Adipocyte (in vitro differentiated cells): ENCODE data around the gene SORCS2.
A peak's percentile ranks its signal among the peaks of the same experiment; 100 is the strongest.

Experiments used
- DNase-seq: peaks from one replicate; pipeline ENCODE4 v3.0.0-alpha.2; 2015; ENCODE audit warnings: low read depth
- H3K27me3 ChIP-seq: replicated peaks from 2 replicates; pipeline ENCODE4 v1.7.0; 2013; ENCODE audit warnings: mild to moderate bottlenecking, low read length, moderate library complexity; ENCODE audit not compliant: control insufficient read depth, insufficient read depth
- H3K36me3 ChIP-seq: 2 replicates; pipeline ENCODE4 v1.7.0; 2013; ENCODE audit warnings: low read length, mild to moderate bottlenecking, moderate library complexity; ENCODE audit not compliant: control insufficient read depth, insufficient read depth, severe bottlenecking
- H3K4me1 ChIP-seq: 2 replicates; pipeline ENCODE4 v1.7.0; 2013; ENCODE audit warnings: mild to moderate bottlenecking, low read length, moderate library complexity; ENCODE audit not compliant: control insufficient read depth, insufficient read depth
- H3K4me3 ChIP-seq: 2 replicates; pipeline ENCODE4 v1.7.0; 2013; ENCODE audit warnings: mild to moderate bottlenecking, low read length, moderate library complexity
- H3K9ac ChIP-seq: 2 replicates; pipeline ENCODE4 v1.7.0; 2013; ENCODE audit warnings: mild to moderate bottlenecking, low read length, moderate library complexity
- H3K9me3 ChIP-seq: 2 replicates; pipeline ENCODE4 v1.7.0; 2013; ENCODE audit warnings: mild to moderate bottlenecking, low read length, moderate library complexity; ENCODE audit not compliant: control insufficient read depth

The SORCS2 gene

DNA sequence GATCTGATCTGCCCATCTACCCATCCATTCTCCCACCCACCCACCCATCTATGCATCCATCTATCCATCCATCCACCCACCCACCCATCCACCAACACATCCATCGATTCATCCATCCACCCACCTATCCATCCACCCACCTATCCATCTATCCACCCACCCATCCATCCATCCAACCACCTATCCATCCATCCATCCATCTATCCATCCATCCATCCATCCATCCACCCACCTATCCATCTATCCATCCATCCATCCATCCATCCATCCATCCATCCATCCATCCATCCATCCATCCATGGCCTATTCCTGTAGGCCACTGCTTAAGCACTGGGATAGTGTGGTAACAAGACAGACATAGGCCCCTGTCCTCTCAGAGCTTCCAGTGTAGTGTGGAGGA, 69.8 kb downstream of the SORCS2 start:
- H3K4me1 ChIP-seq = peaks cover 21% of the 10 kb centered on the region
- H3K4me3 ChIP-seq = no peak overlapping the region
- DNase-seq = no peak
- no peaks in the 10 kb centered on the region for H3K36me3 ChIP-seq
- peaks cover 24% of the 10 kb centered on the region for H3K27me3 ChIP-seq
- no peak overlapping the region for H3K9ac ChIP-seq
- no peaks in the 10 kb centered on the region for H3K9me3 ChIP-seq

DNA sequence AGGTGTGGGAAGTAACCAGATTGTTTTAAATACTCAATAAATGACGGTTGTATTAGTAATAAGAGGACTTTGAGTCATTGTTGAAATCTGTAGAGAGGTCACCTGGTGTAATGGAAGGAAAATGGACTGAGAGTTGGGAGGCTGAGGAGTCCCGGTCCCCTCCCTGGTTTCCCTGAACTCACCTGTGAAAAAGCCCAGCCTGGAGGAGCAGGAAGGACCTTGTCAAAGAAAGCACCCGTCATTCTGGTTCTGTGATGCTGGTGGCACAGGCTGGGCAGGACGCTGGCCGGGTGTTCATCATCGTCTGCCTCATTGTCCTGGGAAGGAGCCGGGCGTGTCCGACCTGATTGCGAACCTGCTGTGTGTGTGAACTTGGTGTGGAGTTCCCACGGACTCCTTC, 70.8 kb downstream of the SORCS2 start:
- peaks cover 18% of the 10 kb centered on the region for H3K27me3 ChIP-seq
- no peak overlapping the region for H3K9ac ChIP-seq
- H3K36me3 ChIP-seq = no peaks in the 10 kb centered on the region
- no peaks in the 10 kb centered on the region for H3K9me3 ChIP-seq
- no peak overlapping the region for H3K4me3 ChIP-seq
- H3K4me1 ChIP-seq = peaks cover 21% of the 10 kb centered on the region
- no peak for DNase-seq

DNA sequence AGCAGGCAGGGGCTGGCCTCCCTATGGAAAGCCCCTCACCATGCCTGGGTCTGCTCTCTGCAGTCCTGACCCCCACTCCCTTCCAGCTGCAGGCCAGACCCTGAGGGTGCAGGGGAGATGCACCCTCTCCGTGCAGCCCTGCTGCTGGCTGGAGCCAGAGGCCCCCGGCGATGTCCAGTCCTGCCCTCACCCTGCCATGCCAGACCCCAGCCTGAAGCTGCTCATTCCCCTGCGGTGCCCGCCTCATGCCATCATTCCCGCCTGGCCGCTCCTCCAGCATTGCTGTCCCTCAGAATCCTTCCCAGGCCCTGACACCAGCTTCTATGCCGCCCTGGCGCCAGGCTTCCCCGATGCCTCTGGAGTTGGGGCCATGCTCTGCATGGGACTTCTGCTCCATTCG, 72.4 kb downstream of the SORCS2 start:
- peaks cover 16% of the 10 kb centered on the region for H3K27me3 ChIP-seq
- no peaks in the 10 kb centered on the region for H3K36me3 ChIP-seq
- no peaks in the 10 kb centered on the region for H3K9me3 ChIP-seq
- peaks cover 21% of the 10 kb centered on the region for H3K4me1 ChIP-seq
- DNase-seq = no peak
- no peak overlapping the region for H3K4me3 ChIP-seq
- H3K9ac ChIP-seq = no peak overlapping the region

DNA sequence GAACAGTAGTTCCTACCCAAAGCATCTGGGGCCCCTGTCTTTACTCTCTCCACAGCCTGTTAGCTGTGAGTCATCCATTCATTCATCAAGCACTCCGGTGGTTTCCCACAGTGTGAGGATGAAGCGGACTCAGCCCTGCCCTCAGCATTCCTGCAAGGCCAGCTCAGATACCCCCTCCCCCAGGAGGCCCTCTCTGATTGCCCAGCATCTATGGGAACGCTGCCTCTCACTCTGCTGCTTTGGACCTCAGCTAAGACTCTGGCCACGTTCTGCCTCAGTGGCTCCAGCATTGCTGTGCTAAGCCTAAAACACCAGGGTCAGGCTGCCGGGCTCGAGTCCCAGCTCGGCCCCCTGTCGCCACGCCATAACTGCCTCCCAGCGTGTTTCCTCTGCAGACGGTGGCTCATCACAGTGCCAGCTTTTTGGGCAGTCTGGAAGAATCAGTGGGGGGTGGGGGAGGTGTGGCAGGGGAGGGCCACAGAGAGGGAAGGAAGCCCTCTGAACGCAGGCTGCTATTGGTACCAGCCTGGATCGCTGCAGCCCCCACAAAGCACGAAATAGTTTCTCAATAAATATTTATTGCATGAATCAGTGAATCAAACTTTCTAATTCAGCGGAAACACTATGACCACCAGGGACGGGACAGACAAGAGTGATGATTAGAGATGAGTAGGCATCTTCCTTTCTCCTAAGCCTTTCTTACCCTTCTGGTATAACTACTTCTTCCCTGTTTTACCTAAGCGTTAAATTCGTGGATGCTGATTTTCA, 74.4 kb downstream of the SORCS2 start:
- H3K9me3 ChIP-seq = peaks cover 13% of the 10 kb centered on the region
- DNase-seq = peak; percentile 73
- H3K4me1 ChIP-seq = peaks cover 10% of the 10 kb centered on the region
- H3K4me3 ChIP-seq = no peak overlapping the region
- no peaks in the 10 kb centered on the region for H3K36me3 ChIP-seq
- H3K9ac ChIP-seq = no peak overlapping the region
- peaks cover 10% of the 10 kb centered on the region for H3K27me3 ChIP-seq

DNA sequence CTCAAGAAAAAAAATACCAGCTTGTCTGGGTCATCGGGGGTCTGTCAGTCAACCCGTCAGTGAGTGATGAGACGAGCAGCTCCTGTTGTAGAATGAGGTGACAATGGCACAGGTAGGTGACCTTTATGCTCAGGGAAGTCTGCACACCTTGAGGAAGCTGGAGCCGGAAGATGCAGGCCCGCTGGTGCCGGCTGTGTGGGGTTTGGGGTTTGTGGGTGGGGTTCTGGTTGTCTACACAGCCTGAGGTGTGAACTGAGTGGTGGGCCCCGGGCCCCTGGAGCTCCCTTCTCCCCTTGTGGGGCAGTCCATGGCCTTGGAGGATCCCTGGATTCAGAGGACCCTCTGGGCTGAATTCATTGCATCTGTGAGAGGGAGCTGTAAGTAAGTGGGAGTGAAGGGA, 75.5 kb downstream of the SORCS2 start:
- H3K9me3 ChIP-seq = peaks cover 13% of the 10 kb centered on the region
- no peaks in the 10 kb centered on the region for H3K36me3 ChIP-seq
- DNase-seq = no peak
- H3K4me1 ChIP-seq = peaks cover 10% of the 10 kb centered on the region
- no peak overlapping the region for H3K4me3 ChIP-seq
- peaks cover 17% of the 10 kb centered on the region for H3K27me3 ChIP-seq
- H3K9ac ChIP-seq = no peak overlapping the region

DNA sequence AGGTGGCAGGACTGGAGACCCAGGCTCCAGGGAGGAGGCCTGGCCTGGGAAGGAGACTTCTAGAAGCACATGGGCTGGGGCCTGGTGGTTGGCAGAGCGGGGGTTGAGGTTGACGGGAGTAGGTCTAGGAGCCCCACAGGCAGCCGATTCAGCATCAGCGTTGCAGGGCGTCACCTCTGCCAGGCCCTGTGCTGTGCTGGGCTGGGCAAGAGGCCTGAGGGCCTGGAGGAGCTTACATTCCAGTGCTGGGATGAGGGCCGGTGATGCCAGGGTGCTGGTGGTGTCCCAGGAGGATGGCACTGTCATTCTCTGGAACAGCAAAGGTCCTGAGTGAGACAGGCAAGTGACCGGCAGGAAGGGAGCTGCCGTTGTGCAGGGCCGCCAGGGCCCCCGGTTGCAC, 76.6 kb downstream of the SORCS2 start:
- H3K9me3 ChIP-seq = peaks cover 13% of the 10 kb centered on the region

DNA sequence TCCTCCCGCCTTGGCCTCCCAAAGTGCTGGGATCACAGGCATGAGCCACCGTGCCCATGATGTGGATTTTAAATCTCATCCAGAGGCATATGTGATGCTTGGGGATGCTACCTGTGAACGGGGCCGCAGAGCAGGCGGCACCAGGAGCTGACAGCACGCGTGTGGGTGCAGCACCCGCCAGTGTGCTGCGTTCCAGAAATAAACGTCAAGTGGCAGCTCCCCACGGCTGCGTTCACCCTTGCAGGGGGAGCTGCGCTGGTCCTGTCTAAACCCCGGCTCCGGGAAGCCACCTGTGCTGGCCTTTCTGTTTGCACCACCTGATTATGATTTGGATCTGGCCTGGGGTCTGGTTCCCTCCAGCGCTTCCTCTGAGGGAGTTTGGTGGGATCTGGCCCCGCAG, 77.8 kb downstream of the SORCS2 start:
- peaks cover 13% of the 10 kb centered on the region for H3K9me3 ChIP-seq
- H3K9ac ChIP-seq = no peak overlapping the region
- H3K36me3 ChIP-seq = no peaks in the 10 kb centered on the region
- peaks cover 13% of the 10 kb centered on the region for H3K4me1 ChIP-seq
- peaks cover 7% of the 10 kb centered on the region for H3K27me3 ChIP-seq
- H3K4me3 ChIP-seq = no peak overlapping the region
- no peak for DNase-seq

More for the DNA sequence above, 76.6 kb downstream of the SORCS2 start:
- H3K4me1 ChIP-seq = peaks cover 11% of the 10 kb centered on the region
- peaks cover 11% of the 10 kb centered on the region for H3K27me3 ChIP-seq
- no peak for DNase-seq
- H3K4me3 ChIP-seq = no peak overlapping the region
- no peak overlapping the region for H3K9ac ChIP-seq
- no peaks in the 10 kb centered on the region for H3K36me3 ChIP-seq

DNA sequence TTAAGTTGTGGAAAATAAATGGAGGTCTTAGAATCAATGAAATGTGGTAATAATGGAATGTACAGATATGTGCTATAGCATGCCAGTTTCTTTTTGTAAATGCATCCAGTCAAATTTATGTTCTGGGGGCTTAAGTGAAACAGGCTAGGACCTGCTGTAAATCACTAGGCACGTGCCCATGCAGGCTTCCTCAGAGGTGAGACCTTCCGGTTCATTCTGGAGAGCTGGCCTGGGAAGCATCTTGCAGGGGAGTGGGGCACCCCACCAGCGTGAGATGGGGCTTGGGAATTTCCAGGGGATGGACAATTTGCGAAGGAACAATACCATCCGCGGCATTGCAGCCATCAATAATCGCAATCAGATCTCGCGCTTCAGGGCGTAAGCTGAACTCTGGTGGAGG, 80.1 kb downstream of the SORCS2 start:
- Histone ChIP-seq H3K4me3 (no peak overlapping the region), H3K36me3 (no peaks in the 10 kb centered on the region), H3K4me1 (peaks cover 5% of the 10 kb centered on the region), H3K27me3 (peaks cover 7% of the 10 kb centered on the region), H3K9me3 (peaks cover 13% of the 10 kb centered on the region), H3K9ac (no peak overlapping the region)
- DNase-seq = no peak

DNA sequence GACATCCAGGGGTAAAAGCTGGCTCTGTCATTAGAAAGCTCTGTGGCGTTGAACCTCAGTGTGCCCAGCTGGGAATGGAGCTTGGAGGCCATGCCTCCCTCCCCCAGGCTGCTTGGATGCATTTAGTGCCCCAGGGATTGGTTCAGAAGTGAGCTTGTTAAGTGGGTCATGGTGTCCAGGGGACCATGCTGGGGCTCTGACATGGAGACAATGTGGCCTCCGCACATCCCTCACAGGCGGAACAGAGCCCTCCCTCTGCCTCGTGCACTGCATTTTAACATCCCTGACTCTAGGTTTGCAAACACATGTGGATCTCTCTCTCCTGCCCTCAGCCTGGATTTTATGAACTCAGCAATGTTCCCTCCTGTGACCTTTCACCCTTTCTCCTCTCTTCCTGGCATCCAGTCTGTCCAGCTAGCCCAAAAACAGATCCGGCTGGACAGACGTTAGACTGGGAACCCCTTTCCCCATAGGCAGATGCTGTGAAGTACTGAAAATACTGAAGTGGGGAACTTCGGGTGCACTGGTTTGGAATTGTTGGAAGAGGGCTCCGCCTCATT, 81.5 kb downstream of the SORCS2 start:
- H3K27me3 ChIP-seq = peaks cover 13% of the 10 kb centered on the region
- no peak overlapping the region for H3K4me3 ChIP-seq
- DNase-seq = no peak
- H3K9me3 ChIP-seq = peaks cover 13% of the 10 kb centered on the region
- peaks cover 5% of the 10 kb centered on the region for H3K4me1 ChIP-seq
- no peak overlapping the region for H3K9ac ChIP-seq
- no peaks in the 10 kb centered on the region for H3K36me3 ChIP-seq

DNA sequence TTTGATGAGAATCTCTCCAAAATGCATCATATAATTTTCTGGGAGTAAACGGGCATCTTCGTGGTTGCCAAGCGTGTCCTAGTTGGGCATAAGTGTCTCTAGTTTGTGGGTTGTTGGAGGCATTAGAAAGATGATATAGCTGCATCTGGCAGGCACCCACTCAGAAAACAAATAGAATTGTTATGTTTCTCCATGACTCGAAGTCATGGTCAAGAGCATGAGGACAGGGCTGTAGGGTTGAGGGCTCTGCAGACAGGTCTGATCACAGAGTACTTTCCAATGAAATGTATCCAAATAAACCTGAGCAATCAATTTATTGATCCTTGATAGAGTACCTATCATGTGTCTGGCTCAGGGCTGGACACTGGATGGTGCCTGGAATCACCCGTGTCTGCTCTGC, 82.7 kb downstream of the SORCS2 start:
- no peak overlapping the region for H3K4me3 ChIP-seq
- DNase-seq = no peak
- H3K4me1 ChIP-seq = peaks cover 5% of the 10 kb centered on the region
- peaks cover 13% of the 10 kb centered on the region for H3K27me3 ChIP-seq
- no peaks in the 10 kb centered on the region for H3K36me3 ChIP-seq
- no peak overlapping the region for H3K9ac ChIP-seq
- peaks cover 13% of the 10 kb centered on the region for H3K9me3 ChIP-seq

DNA sequence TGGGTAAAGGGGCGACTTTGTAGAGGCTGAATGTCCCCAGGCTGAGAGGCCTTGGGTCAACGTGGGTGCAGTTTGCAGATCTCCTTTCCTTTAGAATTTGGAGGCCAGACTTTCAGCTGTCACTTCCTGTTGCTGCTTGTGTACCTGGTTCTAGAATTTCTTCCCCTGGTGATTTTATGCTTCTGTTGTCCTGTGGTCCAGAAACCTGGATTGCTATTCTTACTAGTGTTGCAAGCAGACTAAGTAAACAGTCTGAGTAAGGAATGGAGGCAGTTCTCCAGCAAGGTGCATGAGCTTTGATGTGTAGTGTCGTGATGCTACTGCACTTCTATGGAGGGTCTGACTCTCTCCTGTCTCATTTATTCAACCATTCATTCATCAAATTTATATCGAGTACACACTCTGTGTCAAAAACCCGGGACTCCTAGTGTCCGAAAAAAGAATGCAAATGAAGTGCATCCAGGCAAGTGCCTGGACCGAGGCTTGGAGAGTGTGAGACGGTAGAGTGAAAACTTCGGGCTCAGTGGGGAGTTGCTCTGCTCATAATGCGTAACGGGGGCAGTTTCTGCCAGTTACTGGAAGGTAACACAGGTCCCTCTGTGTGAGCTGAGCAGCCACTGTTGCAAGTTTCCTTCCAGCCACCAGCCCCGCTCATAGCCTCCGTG, 83.3 kb downstream of the SORCS2 start:
- H3K27me3 ChIP-seq = peaks cover 13% of the 10 kb centered on the region
- H3K9ac ChIP-seq = no peak overlapping the region
- H3K36me3 ChIP-seq = no peaks in the 10 kb centered on the region
- peaks cover 6% of the 10 kb centered on the region for H3K4me1 ChIP-seq
- DNase-seq = no peak
- H3K9me3 ChIP-seq = peaks cover 8% of the 10 kb centered on the region
- H3K4me3 ChIP-seq = no peak overlapping the region
